ENCODE data around the gene AKIRIN2.
"Not testable (repeated sequence)": the region's sequence is repeated elsewhere in the genome, so short reads cannot be mapped to it uniquely, and the experiment has no call there.

Gene AKIRIN2

DNA sequence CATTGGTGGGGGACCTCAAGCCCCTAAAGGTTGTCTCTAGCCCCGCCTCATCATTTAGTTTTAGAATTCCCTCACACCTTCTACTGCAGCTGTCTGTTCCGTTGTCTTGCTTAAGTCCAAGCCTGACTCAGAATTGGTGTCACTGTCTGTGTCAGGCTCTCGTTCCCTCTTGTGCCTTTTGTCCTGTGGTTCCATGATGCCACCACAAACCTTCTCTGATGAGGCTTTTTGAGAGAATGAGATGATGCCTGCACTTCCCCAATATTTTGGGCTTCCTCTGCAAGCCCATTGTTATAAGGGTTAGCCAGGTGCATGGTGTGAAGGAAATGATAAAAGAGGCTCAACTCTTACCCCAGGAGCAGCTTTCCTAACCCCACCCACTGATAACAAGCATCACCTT, 8.1 kb upstream of the AKIRIN2 start:
- Histone ChIP-seq H2AFZ (ENCODE audit: low read length) (no peak overlapping the region), H3K4me2 (ENCODE audit: low read depth, low read length, poor library complexity, severe bottlenecking) (no peak overlapping the region), H3K9me3 (ENCODE audit: insufficient read depth, low read depth, low read length) (no peaks in the 10 kb centered on the region), H3K9me2 (replicated peaks; ENCODE audit: low read depth, low read length) (no peaks in the 10 kb centered on the region), H3K4me1 (ENCODE audit: insufficient read depth, low read length, poor library complexity, severe bottlenecking) (peaks cover 7% of the 10 kb centered on the region), H3K9ac (ENCODE audit: low read depth, low read length, poor library complexity, severe bottlenecking) (no peak overlapping the region), H3K27me3 (ENCODE audit: insufficient read depth, low read length, poor library complexity, severe bottlenecking) (no peaks in the 10 kb centered on the region), H3K4me3 (ENCODE audit: low read length, poor library complexity, severe bottlenecking) (no peak overlapping the region), H3F3A (ENCODE audit: low read depth) (no peaks in the 10 kb centered on the region), H4K20me1 (ENCODE audit: insufficient read depth, low read length, poor library complexity, severe bottlenecking) (no peaks in the 10 kb centered on the region), H3K79me2 (ENCODE audit: insufficient read depth, low read length) (no peaks in the 10 kb centered on the region), H3K36me3 (ENCODE audit: insufficient read depth, low read length) (no peaks in the 10 kb centered on the region)
- no peak for TF ChIP-seq EZH2phosphoT487 (IDR thresholded peaks at IDR 0.05; ENCODE audit: borderline replicate concordance)
- TF ChIP-seq, protein P1, sequence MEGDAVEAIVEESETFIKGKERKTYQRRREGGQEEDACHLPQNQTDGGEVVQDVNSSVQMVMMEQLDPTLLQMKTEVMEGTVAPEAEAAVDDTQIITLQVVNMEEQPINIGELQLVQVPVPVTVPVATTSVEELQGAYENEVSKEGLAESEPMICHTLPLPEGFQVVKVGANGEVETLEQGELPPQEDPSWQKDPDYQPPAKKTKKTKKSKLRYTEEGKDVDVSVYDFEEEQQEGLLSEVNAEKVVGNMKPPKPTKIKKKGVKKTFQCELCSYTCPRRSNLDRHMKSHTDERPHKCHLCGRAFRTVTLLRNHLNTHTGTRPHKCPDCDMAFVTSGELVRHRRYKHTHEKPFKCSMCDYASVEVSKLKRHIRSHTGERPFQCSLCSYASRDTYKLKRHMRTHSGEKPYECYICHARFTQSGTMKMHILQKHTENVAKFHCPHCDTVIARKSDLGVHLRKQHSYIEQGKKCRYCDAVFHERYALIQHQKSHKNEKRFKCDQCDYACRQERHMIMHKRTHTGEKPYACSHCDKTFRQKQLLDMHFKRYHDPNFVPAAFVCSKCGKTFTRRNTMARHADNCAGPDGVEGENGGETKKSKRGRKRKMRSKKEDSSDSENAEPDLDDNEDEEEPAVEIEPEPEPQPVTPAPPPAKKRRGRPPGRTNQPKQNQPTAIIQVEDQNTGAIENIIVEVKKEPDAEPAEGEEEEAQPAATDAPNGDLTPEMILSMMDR (conservative IDR thresholded peaks at IDR 0.05; ENCODE audit: low read length), result no peak

- H3K27me3 ChIP-seq (ENCODE audit: insufficient read depth, low read length, poor library complexity, severe bottlenecking); H3K36me3 ChIP-seq (ENCODE audit: insufficient read depth, low read length); H3K9me2 ChIP-seq (replicated peaks; ENCODE audit: low read depth, low read length); H4K20me1 ChIP-seq (ENCODE audit: insufficient read depth, low read length, poor library complexity, severe bottlenecking); H3F3A ChIP-seq (ENCODE audit: low read depth); H2AFZ ChIP-seq (ENCODE audit: low read length); H3K4me2 ChIP-seq (ENCODE audit: low read depth, low read length, poor library complexity, severe bottlenecking); H3K79me2 ChIP-seq (ENCODE audit: insufficient read depth, low read length); H3K4me1 ChIP-seq (ENCODE audit: insufficient read depth, low read length, poor library complexity, severe bottlenecking); H3K4me3 ChIP-seq (ENCODE audit: low read length, poor library complexity, severe bottlenecking); H3K9me3 ChIP-seq (ENCODE audit: insufficient read depth, low read depth, low read length); H3K9ac ChIP-seq (ENCODE audit: low read depth, low read length, poor library complexity, severe bottlenecking): not testable (repeated sequence)
Measured at GRCh38 chr6:87708581-87709427, 6.8 kb upstream of the AKIRIN2 start.

- peaks cover 1% of the 10 kb centered on the region for H4K20me1 ChIP-seq (ENCODE audit: insufficient read depth, low read length, poor library complexity, severe bottlenecking)
- no peak overlapping the region for H3K4me3 ChIP-seq (ENCODE audit: low read length, poor library complexity, severe bottlenecking)
- no peak for TF ChIP-seq EZH2phosphoT487 (IDR thresholded peaks at IDR 0.05; ENCODE audit: borderline replicate concordance)
- TF ChIP-seq, protein P1 (conservative IDR thresholded peaks at IDR 0.05; ENCODE audit: low read length), result no peak
- no peaks in the 10 kb centered on the region for H3K9me3 ChIP-seq (ENCODE audit: insufficient read depth, low read depth, low read length)
- H3K4me2 ChIP-seq (ENCODE audit: low read depth, low read length, poor library complexity, severe bottlenecking), result no peak overlapping the region
- no peaks in the 10 kb centered on the region for H3F3A ChIP-seq (ENCODE audit: low read depth)
- H3K36me3 ChIP-seq (ENCODE audit: insufficient read depth, low read length), result no peaks in the 10 kb centered on the region
- no peak overlapping the region for H2AFZ ChIP-seq (ENCODE audit: low read length)
- no peak overlapping the region for H3K9ac ChIP-seq (ENCODE audit: low read depth, low read length, poor library complexity, severe bottlenecking)
- H3K79me2 ChIP-seq (ENCODE audit: insufficient read depth, low read length), result peaks cover 6% of the 10 kb centered on the region
- no peaks in the 10 kb centered on the region for H3K4me1 ChIP-seq (ENCODE audit: insufficient read depth, low read length, poor library complexity, severe bottlenecking)
- peaks cover 7% of the 10 kb centered on the region for H3K27me3 ChIP-seq (ENCODE audit: insufficient read depth, low read length, poor library complexity, severe bottlenecking)
- H3K9me2 ChIP-seq (replicated peaks; ENCODE audit: low read depth, low read length), result no peaks in the 10 kb centered on the region
Measured at GRCh38 chr6:87706187-87706966, 4.3 kb upstream of the AKIRIN2 start.

Data from Loucy (cell line).